T-helper 1 cell (primary cell): ENCODE data around the gene PAK5.

ENCODE experiments used
- DNase-seq, 5 donors: peaks; one replicate each; pipeline ENCODE4 v3.0.0-alpha.2; 2012 to 2020

Gene PAK5

GRCh38 chr20:9775176-9775575 is 63.7 kb downstream of the PAK5 start:
- no peak for DNase-seq

DNA sequence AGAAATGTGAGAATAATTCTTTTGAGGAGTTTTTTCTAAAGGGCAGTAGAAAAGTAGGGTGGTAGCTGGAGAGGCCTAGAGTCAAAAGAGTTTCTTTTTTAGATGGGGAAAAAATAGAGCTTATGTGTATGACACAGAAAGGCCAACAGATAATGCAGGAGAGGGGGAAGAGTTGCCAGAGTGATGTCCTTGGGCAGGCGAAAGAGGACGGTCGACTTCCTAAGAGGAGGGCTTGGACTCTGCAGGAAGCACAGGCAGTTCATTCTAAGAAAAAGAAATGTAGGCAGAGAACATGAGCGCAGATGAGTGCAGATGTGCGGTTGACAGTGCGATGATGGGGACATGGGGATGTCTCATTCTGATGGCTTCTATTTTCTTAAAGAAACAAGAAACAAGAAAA is 68.9 kb downstream of the PAK5 start:
- no peak for DNase-seq

GRCh38 chr20:9761476-9761875 is 77.4 kb downstream of the PAK5 start:
- DNase-seq = no peak

- DNase-seq = no peak
Observed at GRCh38 chr20:9759392-9759791, 79.5 kb downstream of the PAK5 start.

DNA sequence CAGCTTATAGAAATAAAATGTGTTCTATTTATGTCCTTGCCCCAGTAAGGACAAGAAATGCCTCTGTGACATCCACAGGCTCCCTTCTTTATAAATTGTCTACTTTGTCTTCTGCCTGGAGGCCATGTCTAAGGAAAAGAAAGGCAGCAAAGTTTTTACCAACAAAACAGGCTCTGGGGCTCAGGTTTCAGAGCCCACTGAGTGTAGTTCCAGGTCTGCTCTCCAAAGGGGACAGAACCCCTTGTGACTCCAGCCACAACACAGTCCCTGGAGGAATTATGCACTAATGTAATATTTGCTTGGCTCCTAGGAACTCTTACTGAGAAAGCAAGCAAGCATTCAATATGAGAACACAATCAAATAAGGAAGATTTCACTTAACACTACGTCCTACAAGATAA is 80.1 kb downstream of the PAK5 start:
- DNase-seq = no peak

DNA sequence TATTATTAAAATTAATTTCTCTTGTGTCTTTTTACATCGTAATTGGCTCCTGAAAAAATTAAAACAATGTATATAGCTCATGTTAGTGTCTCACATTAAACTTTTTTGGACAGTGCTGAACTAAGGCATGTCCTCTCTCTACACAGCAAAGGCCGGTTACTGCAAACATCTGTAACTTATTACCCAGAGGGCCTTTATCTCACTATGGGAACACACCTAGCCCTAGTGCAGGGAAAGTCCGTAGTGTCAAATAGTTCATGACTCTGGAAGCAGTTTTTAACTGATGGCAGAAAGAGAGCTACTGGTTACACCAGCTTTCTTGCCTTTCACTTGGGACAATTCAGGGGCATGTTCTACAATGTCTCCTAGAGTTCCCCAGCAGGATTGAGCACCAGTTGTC is 82.2 kb downstream of the PAK5 start:
- no peak for DNase-seq

GRCh38 chr20:9755301-9755700 is 83.6 kb downstream of the PAK5 start:
- DNase-seq = no peak

DNA sequence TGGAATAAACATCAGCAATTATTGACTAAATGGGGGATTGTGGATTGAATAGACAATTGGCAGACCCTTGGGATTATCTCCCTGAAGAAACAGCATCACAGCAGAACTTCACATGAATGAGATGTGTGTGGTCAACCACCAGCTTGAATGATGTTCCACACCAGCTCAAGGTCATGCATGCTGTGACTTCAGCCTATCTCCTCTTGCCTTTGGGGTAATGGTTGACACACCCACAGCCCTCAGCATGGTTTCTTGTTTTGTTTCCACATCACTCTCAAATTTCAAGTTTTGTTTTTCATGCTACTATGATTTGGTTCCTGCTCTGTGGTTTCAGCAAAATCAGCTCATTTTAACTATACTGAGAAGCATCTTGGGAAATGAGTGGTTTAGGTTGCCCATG is 94.3 kb downstream of the PAK5 start:
- DNase-seq = no peak

DNA sequence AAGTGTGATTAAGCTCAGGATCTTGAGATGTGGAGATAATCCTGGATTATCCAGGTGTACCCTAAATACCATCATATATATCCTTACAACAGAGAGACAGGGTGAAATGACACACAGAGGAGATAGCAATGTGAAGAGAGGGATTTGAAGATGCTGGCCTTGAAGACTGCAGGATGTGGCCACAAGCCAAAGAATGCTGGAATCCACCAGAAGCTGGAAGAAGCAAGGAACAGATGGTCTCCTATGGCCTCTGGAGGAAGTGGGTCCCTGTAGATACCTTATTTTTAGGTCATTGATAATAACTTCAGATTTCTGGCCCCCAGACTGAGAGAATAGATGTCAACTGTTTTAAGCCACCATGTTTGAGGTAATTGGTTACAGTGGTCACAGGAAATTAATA is 95.0 kb downstream of the PAK5 start:
- DNase-seq = no peak

DNA sequence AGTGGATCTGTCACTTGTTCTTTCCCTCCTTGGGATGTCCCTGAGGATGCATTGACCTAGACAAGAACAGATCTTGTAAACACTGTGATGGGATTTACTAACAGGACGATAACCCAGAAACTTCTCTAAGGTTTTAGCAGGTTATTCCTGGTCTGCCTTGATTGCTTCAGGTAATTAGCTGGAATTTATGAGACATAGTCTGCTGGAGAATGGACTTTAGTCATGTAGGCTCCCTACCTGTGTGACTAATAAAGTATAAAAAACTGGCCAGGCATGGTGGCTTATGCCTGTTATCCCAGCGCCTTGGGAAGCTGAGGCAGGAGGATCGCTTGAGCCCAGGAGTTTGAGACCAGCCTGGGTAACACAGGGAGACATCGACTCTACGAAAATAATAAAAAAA is 96.1 kb downstream of the PAK5 start:
- DNase-seq = no peak

GRCh38 chr20:9741996-9742395 is 96.9 kb downstream of the PAK5 start:
- no peak for DNase-seq

GRCh38 chr20:9740486-9740885 is 98.4 kb downstream of the PAK5 start:
- DNase-seq = no peak

GRCh38 chr20:9739991-9740390 is 98.9 kb downstream of the PAK5 start:
- no peak for DNase-seq

- DNase-seq = no peak
Observed at GRCh38 chr20:9736373-9736772, 102.5 kb downstream of the PAK5 start.

GRCh38 chr20:9723501-9724202 is 115.2 kb downstream of the PAK5 start:
- DNase-seq = no peak

GRCh38 chr20:9711872-9712271 is 127.0 kb downstream of the PAK5 start:
- DNase-seq = no peak

DNA sequence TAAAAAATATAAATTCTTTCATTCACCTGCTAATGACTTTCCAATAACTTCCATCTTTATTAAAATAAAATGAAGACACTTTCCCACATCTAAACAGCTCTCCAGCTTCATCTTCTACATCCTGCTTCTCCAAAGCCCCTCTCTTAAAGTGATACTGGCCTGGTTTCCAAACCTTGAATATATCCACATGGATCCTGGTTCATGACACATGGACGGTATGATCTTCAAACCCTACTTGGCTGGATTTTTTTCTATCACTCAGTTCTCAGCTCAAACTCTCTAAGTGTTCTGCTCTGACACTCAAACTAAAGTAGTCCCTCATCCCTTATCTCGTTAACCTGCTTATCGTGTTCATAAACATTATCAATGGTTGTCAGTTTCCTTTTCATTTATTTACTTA is 128.2 kb downstream of the PAK5 start:
- DNase-seq = no peak

- DNase-seq = no peak
Observed at GRCh38 chr20:9705722-9706476, 133.0 kb downstream of the PAK5 start.

DNA sequence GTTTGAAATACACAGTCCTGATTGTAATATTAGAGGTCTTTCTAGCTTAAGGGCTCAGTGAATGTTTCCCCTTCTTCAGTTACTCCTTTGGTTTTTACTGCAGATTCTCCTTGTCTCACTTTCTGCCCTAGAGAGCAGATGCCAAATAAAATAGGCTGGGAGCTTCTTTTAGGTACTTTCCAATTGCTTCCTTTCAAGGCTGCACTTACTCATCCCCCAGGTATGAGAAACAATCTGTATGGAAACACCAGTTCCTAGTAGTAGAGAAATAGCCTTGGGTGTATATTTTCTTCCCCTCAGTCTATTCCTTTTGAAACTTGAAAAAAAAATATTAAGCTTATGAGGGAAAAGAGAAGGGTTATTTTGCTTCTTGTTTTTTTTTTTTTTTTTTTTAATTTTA is 139.7 kb downstream of the PAK5 start:
- DNase-seq = no peak

GRCh38 chr20:9689041-9689440 is 149.8 kb downstream of the PAK5 start:
- DNase-seq = no peak

DNA sequence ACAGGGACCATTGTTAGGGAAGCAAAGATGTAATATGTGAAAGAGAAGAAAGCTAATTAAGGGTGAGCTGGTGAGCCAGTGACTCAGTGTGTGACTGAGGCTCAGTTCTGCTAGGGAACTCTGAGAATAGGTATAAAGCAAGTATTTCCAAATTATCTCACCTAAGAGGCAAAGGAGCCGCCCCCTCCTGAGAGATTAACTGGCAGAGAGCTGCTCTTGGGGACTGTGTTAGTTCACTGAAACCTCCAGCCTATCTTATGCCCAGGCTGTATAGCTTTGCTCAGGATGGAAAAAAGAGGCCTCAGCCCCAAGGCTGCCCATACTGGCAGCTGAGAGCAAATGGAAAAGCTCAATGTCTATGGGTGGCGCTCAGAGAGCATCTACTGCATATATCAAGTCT is 152.0 kb downstream of the PAK5 start:
- DNase-seq = no peak

GRCh38 chr20:9686455-9686854 is 152.4 kb downstream of the PAK5 start:
- DNase-seq = no peak

DNA sequence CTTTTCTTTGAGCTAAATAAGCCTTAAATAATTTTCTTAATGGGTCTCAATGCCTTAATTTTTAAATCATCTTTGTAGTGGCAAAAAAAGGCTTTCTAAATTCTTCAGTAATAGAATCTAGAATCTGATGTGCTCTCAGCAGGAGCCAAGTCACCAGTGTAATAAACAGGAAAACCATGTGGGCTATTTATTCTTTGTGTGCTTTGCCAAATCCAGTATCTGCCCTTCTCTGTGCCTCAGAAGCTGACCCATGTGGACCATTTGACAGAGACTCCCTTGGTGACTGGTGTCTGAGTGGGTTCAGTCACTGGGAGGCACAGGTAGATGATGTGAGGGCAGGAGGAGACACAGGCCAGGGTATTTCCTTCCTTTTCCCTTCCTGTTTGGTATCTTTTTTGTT is 152.9 kb downstream of the PAK5 start:
- DNase-seq = no peak

DNA sequence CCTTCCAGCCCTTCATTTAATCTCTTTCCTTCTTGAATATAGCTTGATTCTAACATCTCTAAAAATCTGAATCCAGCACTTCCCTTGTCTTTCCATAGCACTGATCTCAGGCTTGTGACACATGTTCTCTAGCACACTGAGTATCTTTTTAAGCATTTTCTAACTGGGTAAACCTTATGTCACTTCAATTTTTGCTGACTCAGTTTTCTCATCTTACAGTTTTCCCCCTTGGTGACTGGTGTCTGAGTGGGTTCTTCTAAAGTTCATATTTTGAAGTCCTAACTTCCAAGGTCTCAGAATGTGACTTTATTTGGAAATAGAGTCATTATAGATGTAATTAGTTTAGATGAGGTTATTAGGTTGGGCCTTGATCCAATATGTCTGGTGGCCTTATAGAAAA is 153.9 kb downstream of the PAK5 start:
- DNase-seq = no peak
